ENCODE measurements around the gene COMTD1.
"Not testable (repeated sequence)": the region's sequence is repeated elsewhere in the genome, so short reads cannot be mapped to it uniquely, and the experiment has no call there.

Gene COMTD1

GRCh38 chr10:75203724-75204123 is 32.0 kb downstream of the COMTD1 start:
- in situ Hi-C loops (cut with HindIII; ENCODE audit: low pct_ligation_motif_present, low sequenced_read_pairs), result no loop called here
- TF ChIP-seq CTCF (IDR thresholded peaks at IDR 0.05; ENCODE audit: low read depth, low read length, missing control alignments), result no peak
- no peak overlapping the region for H3K27ac ChIP-seq
- no peak overlapping the region for H3K4me3 ChIP-seq (ENCODE audit: low read depth, low read length)
- no peaks in the 10 kb centered on the region for H3K27me3 ChIP-seq (replicated peaks)
- no peaks in the 10 kb centered on the region for H3K36me3 ChIP-seq (replicated peaks)
- no peak for DNase-seq

GRCh38 chr10:75203046-75203620 is 32.6 kb downstream of the COMTD1 start:
- H3K36me3 ChIP-seq (replicated peaks); DNase-seq; H3K27ac ChIP-seq; H3K27me3 ChIP-seq (replicated peaks); in situ Hi-C loops (cut with HindIII; ENCODE audit: low pct_ligation_motif_present, low sequenced_read_pairs); H3K4me3 ChIP-seq (ENCODE audit: low read depth, low read length): not testable (repeated sequence)

GRCh38 chr10:75202321-75203045 is 33.3 kb downstream of the COMTD1 start:
- in situ Hi-C loops (cut with HindIII; ENCODE audit: low pct_ligation_motif_present, low sequenced_read_pairs), result no loop called here
- H3K36me3 ChIP-seq (replicated peaks), result no peaks in the 10 kb centered on the region
- H3K27ac ChIP-seq, result no peak overlapping the region

DNA sequence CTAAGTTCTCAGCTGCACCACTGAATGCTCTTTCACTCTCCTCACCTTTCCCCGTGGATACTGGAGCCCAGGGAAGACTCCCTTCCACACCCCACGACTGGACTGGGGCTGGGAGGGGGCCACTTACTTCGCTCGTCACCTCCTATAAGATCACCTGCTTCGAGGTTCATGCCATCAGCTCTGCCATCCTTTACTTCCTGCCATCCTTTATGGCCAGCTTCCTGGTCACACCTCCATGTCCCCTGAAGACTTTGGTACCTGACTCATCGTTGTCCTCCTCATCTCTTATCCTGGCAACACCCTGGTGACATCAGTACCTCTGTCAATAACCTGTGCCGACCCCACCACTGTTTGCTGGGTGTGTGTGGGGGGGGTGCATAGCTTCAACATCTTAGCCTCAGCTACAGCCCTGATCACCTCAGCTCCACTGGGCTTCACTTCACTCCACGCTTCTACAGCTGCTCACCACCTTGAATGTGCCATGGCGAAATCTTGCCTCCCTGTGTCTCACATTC is 33.9 kb downstream of the COMTD1 start:
- Histone ChIP-seq H3K4me3 (ENCODE audit: low read depth, low read length) (no peak overlapping the region), H3K27ac (no peak overlapping the region), H3K27me3 (replicated peaks) (no peaks in the 10 kb centered on the region), H3K36me3 (replicated peaks) (no peaks in the 10 kb centered on the region)
- DNase-seq, result no peak
- no peak for TF ChIP-seq CTCF (IDR thresholded peaks at IDR 0.05; ENCODE audit: low read depth, low read length, missing control alignments)
- in situ Hi-C loops (cut with HindIII; ENCODE audit: low pct_ligation_motif_present, low sequenced_read_pairs), result no loop called here

More at GRCh38 chr10:75202321-75203045, 33.3 kb downstream of the COMTD1 start:
- DNase-seq, result peak; percentile 24
- Histone ChIP-seq H3K27me3 (replicated peaks) (no peaks in the 10 kb centered on the region), H3K4me3 (ENCODE audit: low read depth, low read length) (no peak overlapping the region)
- TF ChIP-seq CTCF (IDR thresholded peaks at IDR 0.05; ENCODE audit: low read depth, low read length, missing control alignments), result no peak

DNA sequence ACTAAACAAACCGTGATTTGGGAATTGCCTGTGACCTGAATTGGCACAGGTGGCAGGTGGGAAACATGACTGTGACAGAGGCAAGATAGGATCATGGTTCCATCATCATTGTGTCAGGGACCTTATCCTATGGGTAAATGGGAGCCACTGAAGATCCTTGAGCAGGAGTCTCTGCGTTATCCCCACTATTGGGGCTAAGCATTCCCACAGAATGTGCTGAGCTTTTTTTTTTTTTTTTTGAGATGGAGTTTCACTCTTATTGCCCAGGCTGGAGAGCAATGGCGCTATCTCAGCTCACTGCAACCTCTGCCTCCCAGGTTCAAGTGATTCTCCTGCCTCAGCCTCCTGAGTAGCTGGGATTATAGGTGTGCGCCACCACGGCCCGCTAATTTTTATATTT is 35.8 kb downstream of the COMTD1 start:
- DNase-seq; in situ Hi-C loops (cut with HindIII; ENCODE audit: low pct_ligation_motif_present, low sequenced_read_pairs); H3K4me3 ChIP-seq (ENCODE audit: low read depth, low read length); H3K27me3 ChIP-seq (replicated peaks); H3K27ac ChIP-seq; H3K36me3 ChIP-seq (replicated peaks): not testable (repeated sequence)

DNA sequence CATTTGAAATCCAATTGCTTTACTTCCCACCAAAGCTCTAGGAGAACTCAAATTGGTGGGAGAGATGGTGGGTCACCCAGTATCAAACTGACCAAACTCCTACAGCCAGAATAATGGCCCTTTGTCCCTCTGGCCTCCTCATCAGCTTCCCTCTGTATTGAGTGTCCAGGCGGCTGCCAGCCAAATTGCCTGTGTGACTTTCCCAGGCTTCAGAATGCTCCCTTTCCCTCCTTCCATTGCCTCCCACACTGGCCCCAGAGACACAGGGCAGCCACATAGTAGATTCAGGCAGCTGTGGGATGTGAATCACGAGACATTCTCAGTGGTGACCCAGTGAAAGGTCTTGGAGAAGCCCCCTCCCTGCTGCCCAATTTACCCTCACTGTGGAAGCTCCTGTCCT is 37.9 kb downstream of the COMTD1 start:
- in situ Hi-C loops (cut with HindIII; ENCODE audit: low pct_ligation_motif_present, low sequenced_read_pairs), result no loop called here
- DNase-seq, result no peak
- H3K4me3 ChIP-seq (ENCODE audit: low read depth, low read length), result no peak overlapping the region
- H3K27me3 ChIP-seq (replicated peaks), result no peaks in the 10 kb centered on the region
- no peak for TF ChIP-seq CTCF (IDR thresholded peaks at IDR 0.05; ENCODE audit: low read depth, low read length, missing control alignments)
- H3K27ac ChIP-seq, result no peak overlapping the region
- no peaks in the 10 kb centered on the region for H3K36me3 ChIP-seq (replicated peaks)
